Mesothelial cell of epicardium (in vitro differentiated cells): ENCODE data around the gene FRMD6. TPM values are rescaled to one million over a fixed set of nuclear protein-coding genes. Genes with fewer than 3 reads are reported as not detected.

Experiments
- DNase-seq, 2 experiments: peaks; one replicate each; pipeline ENCODE4 v3.0.0; 2021; ENCODE audit warnings: low spot score in 2 of 2; ENCODE audit not compliant: unreplicated experiment in 2 of 2
- H3K27ac Mint-ChIP-seq: 2 replicates; pipeline ENCODE4 v1.8.0; 2021; ENCODE audit warnings: mixed read lengths
- H3K27me3 Mint-ChIP-seq: 2 replicates; pipeline ENCODE4 v1.8.0; 2021; ENCODE audit warnings: low read depth, mixed read lengths
- H3K36me3 Mint-ChIP-seq: 2 replicates; pipeline ENCODE4 v1.8.0; 2021; ENCODE audit warnings: mixed read lengths
- H3K4me1 Mint-ChIP-seq: 2 replicates; pipeline ENCODE4 v1.8.0; 2021; ENCODE audit warnings: mixed read lengths
- H3K4me3 Mint-ChIP-seq: 2 replicates; pipeline ENCODE4 v1.8.0; 2021; ENCODE audit warnings: mild to moderate bottlenecking, moderate library complexity, mixed read lengths
- H3K9me3 Mint-ChIP-seq: 2 replicates; pipeline ENCODE4 v1.8.0; 2021; ENCODE audit warnings: mixed read lengths
- total RNA-seq: library from RNA; stranded (reverse); gene quantifications from 3 replicates; pipeline ENCODE4 v1.2.1, GENCODE V29; 2021
- TF ChIP-seq, protein P1 (sequence below): fragments of 200-600 bp; sonication (generic); IDR thresholded peaks from one replicate; pipeline ENCODE4 v1.5.0; 2021; ENCODE audit warnings: antibody characterized with exemption; ENCODE audit not compliant: unreplicated experiment

The FRMD6 gene
- total RNA-seq, 1 donor from 2014 or later = 51.8 TPM

DNA sequence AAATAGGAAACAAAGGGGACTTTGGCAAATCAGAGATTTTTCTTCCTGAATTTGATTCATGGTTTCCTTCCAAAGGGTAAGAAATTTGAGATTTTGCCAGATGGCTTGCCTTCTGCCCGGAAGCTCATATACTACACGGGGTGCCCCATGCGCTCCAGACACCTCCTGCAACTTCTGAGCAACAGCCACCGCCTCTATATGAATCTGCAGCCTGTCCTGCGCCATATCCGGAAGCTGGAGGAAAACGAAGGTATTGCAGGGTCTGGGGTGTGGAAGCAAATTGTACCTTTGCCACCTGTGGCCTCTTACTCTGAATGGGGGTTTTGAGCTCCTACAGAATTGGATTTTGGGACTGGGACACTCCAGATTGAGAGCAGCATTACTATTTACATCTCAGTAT is 63.5 kb downstream of the FRMD6 start:
- H3K9me3 Mint-ChIP-seq = no peaks in the 10 kb centered on the region
- H3K4me3 Mint-ChIP-seq = no peak overlapping the region
- no peak overlapping the region for H3K27ac Mint-ChIP-seq
- no peaks in the 10 kb centered on the region for H3K27me3 Mint-ChIP-seq
- peaks cover 11% of the 10 kb centered on the region for H3K4me1 Mint-ChIP-seq
- TF ChIP-seq, protein P1, sequence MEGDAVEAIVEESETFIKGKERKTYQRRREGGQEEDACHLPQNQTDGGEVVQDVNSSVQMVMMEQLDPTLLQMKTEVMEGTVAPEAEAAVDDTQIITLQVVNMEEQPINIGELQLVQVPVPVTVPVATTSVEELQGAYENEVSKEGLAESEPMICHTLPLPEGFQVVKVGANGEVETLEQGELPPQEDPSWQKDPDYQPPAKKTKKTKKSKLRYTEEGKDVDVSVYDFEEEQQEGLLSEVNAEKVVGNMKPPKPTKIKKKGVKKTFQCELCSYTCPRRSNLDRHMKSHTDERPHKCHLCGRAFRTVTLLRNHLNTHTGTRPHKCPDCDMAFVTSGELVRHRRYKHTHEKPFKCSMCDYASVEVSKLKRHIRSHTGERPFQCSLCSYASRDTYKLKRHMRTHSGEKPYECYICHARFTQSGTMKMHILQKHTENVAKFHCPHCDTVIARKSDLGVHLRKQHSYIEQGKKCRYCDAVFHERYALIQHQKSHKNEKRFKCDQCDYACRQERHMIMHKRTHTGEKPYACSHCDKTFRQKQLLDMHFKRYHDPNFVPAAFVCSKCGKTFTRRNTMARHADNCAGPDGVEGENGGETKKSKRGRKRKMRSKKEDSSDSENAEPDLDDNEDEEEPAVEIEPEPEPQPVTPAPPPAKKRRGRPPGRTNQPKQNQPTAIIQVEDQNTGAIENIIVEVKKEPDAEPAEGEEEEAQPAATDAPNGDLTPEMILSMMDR = no peak
- DNase-seq = no peak
- H3K36me3 Mint-ChIP-seq = peaks cover 23% of the 10 kb centered on the region

DNA sequence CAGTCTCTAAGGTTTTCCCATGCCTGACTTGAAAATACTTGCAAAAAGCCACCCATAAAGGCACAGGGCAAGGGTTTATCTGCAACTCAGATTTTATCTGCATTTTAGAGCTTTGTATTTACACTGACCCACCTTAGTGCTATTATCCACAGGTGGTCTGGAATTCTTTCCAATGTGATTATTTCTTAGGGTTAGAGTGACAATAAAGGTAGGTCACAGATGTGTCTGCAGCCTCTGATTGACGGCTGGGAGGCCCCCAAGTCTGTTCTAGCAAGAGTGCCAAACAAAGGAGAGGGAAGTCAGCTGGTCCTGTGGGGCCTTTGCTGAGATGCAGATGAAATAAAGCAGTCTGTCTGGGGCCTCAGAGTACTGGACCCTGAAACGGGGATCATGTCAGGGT is 64.0 kb downstream of the FRMD6 start:
- DNase-seq = no peak
- Mint-ChIP-seq H3K27me3 (no peaks in the 10 kb centered on the region), H3K36me3 (peaks cover 23% of the 10 kb centered on the region), H3K9me3 (no peaks in the 10 kb centered on the region), H3K4me1 (peaks cover 11% of the 10 kb centered on the region), H3K27ac (no peak overlapping the region), H3K4me3 (no peak overlapping the region)
- TF ChIP-seq, protein P1 = no peak

DNA sequence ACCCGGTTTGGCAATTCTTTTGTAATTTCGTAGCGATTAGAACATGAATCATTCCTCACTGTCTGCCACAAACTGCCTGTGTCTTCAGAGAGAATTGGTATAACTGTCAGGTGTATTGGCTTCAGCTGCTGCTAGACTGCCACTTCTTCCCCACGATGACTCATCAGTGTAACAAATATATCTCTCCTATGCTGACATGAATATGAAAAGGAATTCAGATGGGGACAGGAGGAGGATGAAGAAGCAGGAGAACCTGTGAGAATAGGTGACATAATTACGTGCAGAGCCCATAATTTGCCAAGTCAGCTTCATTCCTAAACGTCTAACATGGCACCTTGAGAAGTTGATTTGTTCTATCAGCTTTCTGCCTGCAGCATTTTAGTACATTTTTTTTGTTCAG is 64.9 kb downstream of the FRMD6 start:
- Mint-ChIP-seq H3K36me3 (peaks cover 23% of the 10 kb centered on the region), H3K27ac (no peak overlapping the region), H3K4me3 (no peak overlapping the region), H3K27me3 (no peaks in the 10 kb centered on the region), H3K9me3 (no peaks in the 10 kb centered on the region), H3K4me1 (peaks cover 11% of the 10 kb centered on the region)
- DNase-seq = no peak
- TF ChIP-seq, protein P1 = no peak

DNA sequence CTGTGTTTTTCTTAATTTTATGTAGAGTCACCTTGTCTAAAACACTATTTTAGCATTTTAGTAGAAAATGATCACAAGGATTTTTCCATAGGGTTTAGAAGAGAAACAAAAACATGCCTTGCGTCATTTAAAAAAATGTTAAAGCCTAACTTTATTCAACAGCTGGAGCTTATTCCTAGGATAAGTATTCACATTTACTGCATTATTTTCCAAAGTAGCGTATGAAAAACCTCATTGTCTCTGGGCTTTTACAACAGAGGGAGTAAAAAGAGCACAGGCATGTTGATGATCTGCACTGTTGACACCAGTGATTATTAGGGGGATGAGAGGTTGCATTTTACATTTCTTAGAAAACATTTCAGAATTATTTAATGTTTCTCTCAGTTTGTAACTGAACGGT is 66.1 kb downstream of the FRMD6 start:
- TF ChIP-seq, protein P1 = no peak
- no peak overlapping the region for H3K27ac Mint-ChIP-seq

DNA sequence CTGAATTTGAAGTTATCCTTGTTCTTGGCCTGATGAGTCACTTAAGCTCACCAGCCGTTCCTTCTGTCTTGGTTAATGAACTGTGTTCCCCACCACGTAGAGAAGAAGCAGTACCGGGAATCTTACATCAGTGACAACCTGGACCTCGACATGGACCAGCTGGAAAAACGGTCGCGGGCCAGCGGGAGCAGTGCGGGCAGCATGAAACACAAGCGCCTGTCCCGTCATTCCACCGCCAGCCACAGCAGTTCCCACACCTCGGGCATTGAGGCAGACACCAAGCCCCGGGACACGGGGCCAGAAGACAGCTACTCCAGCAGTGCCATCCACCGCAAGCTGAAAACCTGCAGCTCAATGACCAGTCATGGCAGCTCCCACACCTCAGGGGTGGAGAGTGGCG is 68.2 kb downstream of the FRMD6 start:
- TF ChIP-seq, protein P1 = no peak
- H3K27ac Mint-ChIP-seq = no peak overlapping the region
- DNase-seq = no peak
- no peaks in the 10 kb centered on the region for H3K27me3 Mint-ChIP-seq
- no peak overlapping the region for H3K4me3 Mint-ChIP-seq
- peaks cover 29% of the 10 kb centered on the region for H3K36me3 Mint-ChIP-seq
- H3K4me1 Mint-ChIP-seq = peaks cover 11% of the 10 kb centered on the region
- H3K9me3 Mint-ChIP-seq = no peaks in the 10 kb centered on the region

More for the DNA sequence above, 66.1 kb downstream of the FRMD6 start:
- DNase-seq = no peak
- H3K36me3 Mint-ChIP-seq = peaks cover 23% of the 10 kb centered on the region
- no peaks in the 10 kb centered on the region for H3K9me3 Mint-ChIP-seq
- no peaks in the 10 kb centered on the region for H3K27me3 Mint-ChIP-seq
- H3K4me3 Mint-ChIP-seq = no peak overlapping the region
- H3K4me1 Mint-ChIP-seq = peaks cover 11% of the 10 kb centered on the region

DNA sequence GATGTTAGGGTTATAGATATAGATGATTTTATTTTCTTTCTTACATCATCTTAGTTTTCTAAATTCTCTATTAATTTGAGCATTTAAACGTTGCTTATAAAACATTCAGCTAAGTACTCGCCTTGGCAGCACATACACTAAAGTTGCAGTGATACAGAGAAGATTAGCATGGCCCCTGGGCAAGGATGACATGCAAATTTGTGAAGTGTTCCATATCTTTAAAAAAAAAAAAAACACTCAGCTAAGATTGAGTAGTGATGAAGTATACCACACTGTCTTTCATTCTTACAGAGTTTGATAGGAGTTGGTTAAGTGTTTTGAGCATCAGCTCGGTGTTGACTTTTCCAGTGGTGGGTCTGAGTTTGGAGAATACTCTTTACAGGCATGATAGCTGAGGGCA is 72.3 kb downstream of the FRMD6 start:
- Mint-ChIP-seq H3K9me3 (no peaks in the 10 kb centered on the region), H3K27me3 (no peaks in the 10 kb centered on the region), H3K27ac (no peak overlapping the region), H3K4me3 (no peak overlapping the region), H3K36me3 (peaks cover 41% of the 10 kb centered on the region), H3K4me1 (peaks cover 6% of the 10 kb centered on the region)
- no peak for DNase-seq
- TF ChIP-seq, protein P1 = no peak
